Natural killer cell (primary cell): Measurements from ENCODE around the gene TBC1D22B. TPM values are rescaled to one million over a fixed set of nuclear protein-coding genes. Genes with fewer than 3 reads are reported as not detected.
"Not testable (repeated sequence)": the region's sequence is repeated elsewhere in the genome, so short reads cannot be mapped to it uniquely, and the experiment has no call there.

ENCODE experiments used
- ATAC-seq, 3 donors: fragments of 150-1000 bp in 2 of 3; fragments of 200-7000 bp in 1 of 3; cut with Tn5 transposase; 1 replicate in 1 of 3; 2 replicates in 2 of 3; pipeline ENCODE4 v1.10.0; 2021; ENCODE audit warnings: mild to moderate bottlenecking in 2 of 3, moderate library complexity in 2 of 3
- DNase-seq, 2 donors: peaks; one replicate each; pipeline versions ENCODE4 v3.0.0 to v3.0.0-alpha.2; 2013 to 2021; ENCODE audit warnings: mixed read lengths in 1 of 2
- H3K27ac ChIP-seq: one replicate; pipeline ENCODE4 v1.5.1; 2013; ENCODE audit warnings: mild to moderate bottlenecking, low read length
- H3K27me3 ChIP-seq: one replicate; pipeline ENCODE4 v1.6.1; 2013; ENCODE audit warnings: low read length; ENCODE audit not compliant: control insufficient read depth, insufficient read depth
- H3K36me3 ChIP-seq: one replicate; pipeline ENCODE4 v1.6.1; 2013; ENCODE audit warnings: low read length; ENCODE audit not compliant: control insufficient read depth, insufficient read depth
- H3K4me1 ChIP-seq: one replicate; pipeline ENCODE4 v1.6.1; 2013; ENCODE audit warnings: low read length; ENCODE audit not compliant: control insufficient read depth, insufficient read depth
- H3K4me3 ChIP-seq: one replicate; pipeline ENCODE4 v1.5.1; 2013; ENCODE audit warnings: low read length
- H3K9me3 ChIP-seq: one replicate; pipeline ENCODE4 v1.6.1; 2013; ENCODE audit warnings: low read length; ENCODE audit not compliant: control insufficient read depth, insufficient read depth
- H3K27ac Mint-ChIP-seq, 2 donors: one replicate each; pipeline ENCODE4 v1.8.0; 2022; ENCODE audit warnings: mild to moderate bottlenecking in 2 of 2, mixed read lengths in 2 of 2, moderate library complexity in 1 of 2
- H3K27me3 Mint-ChIP-seq, 2 donors: one replicate each; pipeline ENCODE4 v1.8.0; 2022; ENCODE audit warnings: low read depth in 2 of 2, mixed read lengths in 2 of 2
- H3K36me3 Mint-ChIP-seq: one replicate; pipeline ENCODE4 v1.8.0; 2022; ENCODE audit warnings: mixed read lengths
- H3K4me1 Mint-ChIP-seq, 2 donors: one replicate each; pipeline ENCODE4 v1.8.0; 2022; ENCODE audit warnings: mixed read lengths in 2 of 2
- H3K4me3 Mint-ChIP-seq: one replicate; pipeline ENCODE4 v1.8.0; 2022; ENCODE audit warnings: mild to moderate bottlenecking, moderate library complexity, mixed read lengths
- H3K9me3 Mint-ChIP-seq, 2 donors: one replicate each; pipeline ENCODE4 v1.8.0; 2022; ENCODE audit warnings: mixed read lengths in 2 of 2
- WGBS: methylation state at CpG from one replicate; pipeline ENCODE4 v1.1.7; 2013; ENCODE audit warnings: missing lambda C conversion rate; ENCODE audit not compliant: insufficient coverage; 5-methylcytosine and 5-hydroxymethylcytosine counted together
- intact Hi-C: fragments of 100-400 bp; cut with micrococcal nuclease; formaldehyde crosslinking; loops from one replicate; pipeline ENCODE4 v1.14.2; 2022
- total RNA-seq, 4 donors: library from RNA; stranded (reverse); fragments of 120-200 nt in 1 of 4; gene quantifications; one replicate each; pipeline versions ENCODE4 v1.2.3 to v1.2.4, GENCODE V29; 2013 to 2022
- TF ChIP-seq, protein P1 (sequence below): fragments of 200-600 bp; IDR thresholded peaks from one replicate; pipeline ENCODE4 v1.8.0; 2022; ENCODE audit warnings: antibody characterized with exemption

The TBC1D22B gene
- total RNA-seq, 3 donors from 2014 or later (not counting 1 experiment from before 2014, with no cell fraction given), result 8.0 to 12.1 (median 12.0) TPM

DNA sequence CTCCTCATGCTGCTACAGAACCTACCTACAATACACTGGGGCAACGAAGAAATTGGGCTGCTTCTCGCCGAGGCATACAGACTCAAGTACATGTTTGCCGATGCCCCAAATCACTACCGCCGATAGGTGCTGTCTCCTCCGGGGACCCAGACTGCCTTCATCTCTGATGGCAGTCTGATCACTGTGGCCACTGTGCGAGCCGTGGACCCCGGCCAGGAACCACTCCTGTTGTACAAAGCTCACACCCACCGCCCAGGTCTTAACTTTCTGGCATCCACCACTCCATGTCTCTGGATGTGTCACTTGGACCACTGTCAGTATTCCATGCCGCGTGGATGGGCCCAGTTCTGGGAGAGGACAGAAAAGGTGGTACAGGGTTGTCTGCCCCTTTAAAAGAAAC lies 73.5 kb downstream of the TBC1D22B start:
- no peak for ATAC-seq
- intact Hi-C loops, result no loop called here
- no peaks in the 10 kb centered on the region for H3K27me3 Mint-ChIP-seq

DNA sequence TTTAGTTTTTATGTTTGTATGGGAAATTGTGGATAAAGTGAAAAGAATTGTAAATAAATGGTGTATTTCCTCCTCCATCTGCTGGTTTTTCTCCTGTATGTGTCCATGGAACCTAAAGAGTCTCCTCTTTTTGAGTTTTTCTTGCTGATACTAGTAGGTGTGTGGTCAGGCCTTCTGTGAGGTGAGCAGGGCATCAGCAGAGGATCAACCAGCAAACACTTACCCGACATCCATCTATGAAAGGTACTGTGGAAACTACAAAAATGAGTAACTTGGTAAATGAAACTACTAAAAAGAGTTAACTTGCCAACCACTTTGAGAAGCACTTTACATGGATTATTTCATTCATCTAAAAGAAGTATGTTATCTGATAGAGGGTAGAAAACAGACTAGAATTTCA lies 75.3 kb downstream of the TBC1D22B start:
- Mint-ChIP-seq H3K4me1 (no peaks in the 10 kb centered on the region), H3K36me3 (no peaks in the 10 kb centered on the region), H3K27me3 (no peaks in the 10 kb centered on the region), H3K4me3 (no peak overlapping the region), H3K27ac (no peak overlapping the region), H3K9me3 (no peaks in the 10 kb centered on the region)
- Histone ChIP-seq H3K4me3 (no peak overlapping the region), H3K27me3 (no peaks in the 10 kb centered on the region), H3K4me1 (no peaks in the 10 kb centered on the region), H3K36me3 (peaks cover 13% of the 10 kb centered on the region), H3K9me3 (no peaks in the 10 kb centered on the region), H3K27ac (no peak overlapping the region)
- ATAC-seq (no peak), DNase-seq (no peak)
- TF ChIP-seq, protein P1, sequence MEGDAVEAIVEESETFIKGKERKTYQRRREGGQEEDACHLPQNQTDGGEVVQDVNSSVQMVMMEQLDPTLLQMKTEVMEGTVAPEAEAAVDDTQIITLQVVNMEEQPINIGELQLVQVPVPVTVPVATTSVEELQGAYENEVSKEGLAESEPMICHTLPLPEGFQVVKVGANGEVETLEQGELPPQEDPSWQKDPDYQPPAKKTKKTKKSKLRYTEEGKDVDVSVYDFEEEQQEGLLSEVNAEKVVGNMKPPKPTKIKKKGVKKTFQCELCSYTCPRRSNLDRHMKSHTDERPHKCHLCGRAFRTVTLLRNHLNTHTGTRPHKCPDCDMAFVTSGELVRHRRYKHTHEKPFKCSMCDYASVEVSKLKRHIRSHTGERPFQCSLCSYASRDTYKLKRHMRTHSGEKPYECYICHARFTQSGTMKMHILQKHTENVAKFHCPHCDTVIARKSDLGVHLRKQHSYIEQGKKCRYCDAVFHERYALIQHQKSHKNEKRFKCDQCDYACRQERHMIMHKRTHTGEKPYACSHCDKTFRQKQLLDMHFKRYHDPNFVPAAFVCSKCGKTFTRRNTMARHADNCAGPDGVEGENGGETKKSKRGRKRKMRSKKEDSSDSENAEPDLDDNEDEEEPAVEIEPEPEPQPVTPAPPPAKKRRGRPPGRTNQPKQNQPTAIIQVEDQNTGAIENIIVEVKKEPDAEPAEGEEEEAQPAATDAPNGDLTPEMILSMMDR, result no peak
- intact Hi-C loops, result no loop called here
- 100% methylated on average over 1 of the region's 1 CpG for WGBS

More for the DNA sequence above, 73.5 kb downstream of the TBC1D22B start:
- TF ChIP-seq, protein P1, result no peak
- H3K27ac Mint-ChIP-seq, result no peak overlapping the region
- H3K9me3 Mint-ChIP-seq, result no peaks in the 10 kb centered on the region
- peaks cover 0 to under 1% of the 10 kb centered on the region in 2 donors for H3K4me1 Mint-ChIP-seq
- no peaks in the 10 kb centered on the region for H3K36me3 Mint-ChIP-seq
- H3K4me1 ChIP-seq, result no peaks in the 10 kb centered on the region
- peaks cover 13% of the 10 kb centered on the region for H3K36me3 ChIP-seq
- DNase-seq, result no peak
- no peak overlapping the region for H3K27ac ChIP-seq
- H3K4me3 Mint-ChIP-seq, result no peak overlapping the region
- H3K9me3 ChIP-seq, result no peaks in the 10 kb centered on the region
- WGBS, result 96% methylated on average over 13 of the region's 13 CpGs
- no peak overlapping the region for H3K4me3 ChIP-seq
- no peaks in the 10 kb centered on the region for H3K27me3 ChIP-seq

DNA sequence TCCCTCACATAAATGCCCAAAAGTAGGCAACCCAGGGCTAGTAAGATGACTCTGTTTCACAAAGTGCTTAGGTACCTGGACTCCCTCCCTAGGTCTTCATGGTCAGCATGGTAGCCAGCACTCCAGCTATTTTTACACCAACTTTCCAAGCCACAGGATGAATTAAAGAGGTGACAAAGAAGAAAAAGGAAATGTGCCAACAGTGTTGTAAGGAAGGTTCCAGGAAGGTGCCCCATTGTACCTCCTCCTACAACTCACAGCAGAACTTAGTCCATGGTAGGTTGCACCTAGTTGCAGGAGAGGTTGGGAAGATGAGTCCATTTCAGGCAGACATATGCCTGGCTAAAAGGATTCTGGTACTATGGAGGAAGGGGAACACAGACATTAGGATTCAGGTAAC lies 76.5 kb downstream of the TBC1D22B start:
- ATAC-seq, result no peak
- no peak overlapping the region for H3K4me3 ChIP-seq
- H3K4me1 ChIP-seq, result no peaks in the 10 kb centered on the region
- H3K36me3 Mint-ChIP-seq, result no peaks in the 10 kb centered on the region
- no peaks in the 10 kb centered on the region for H3K27me3 Mint-ChIP-seq
- H3K27ac ChIP-seq, result no peak overlapping the region
- DNase-seq, result no peak
- H3K27me3 ChIP-seq, result no peaks in the 10 kb centered on the region
- H3K9me3 ChIP-seq, result no peaks in the 10 kb centered on the region
- intact Hi-C loops, result no loop called here
- TF ChIP-seq, protein P1, result no peak
- H3K4me3 Mint-ChIP-seq, result no peak overlapping the region
- H3K36me3 ChIP-seq, result peaks cover 13% of the 10 kb centered on the region
- H3K9me3 Mint-ChIP-seq, result no peaks in the 10 kb centered on the region
- H3K4me1 Mint-ChIP-seq, result no peaks in the 10 kb centered on the region
- H3K27ac Mint-ChIP-seq, result no peak overlapping the region

DNA sequence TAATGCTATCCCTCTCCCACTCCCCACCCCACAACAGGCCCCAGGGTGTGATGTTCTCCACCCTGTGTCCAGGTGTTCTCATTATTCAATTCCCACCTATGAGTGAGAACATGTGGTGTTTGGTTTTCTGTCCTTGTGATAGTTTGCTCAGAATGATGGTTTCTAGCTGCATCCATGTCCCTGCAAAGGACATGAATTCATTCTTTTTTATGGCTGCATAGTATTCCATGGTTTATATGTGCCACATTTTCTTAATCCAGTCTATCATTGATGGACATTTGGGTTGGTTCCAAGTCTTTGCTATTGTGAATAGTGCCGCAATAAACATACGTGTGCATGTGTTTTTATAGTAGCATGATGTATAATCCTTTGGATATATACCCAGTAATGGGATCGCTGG lies 80.7 kb downstream of the TBC1D22B start:
- H3K27me3 Mint-ChIP-seq, intact Hi-C loops: not testable (repeated sequence)
- 97% methylated on average over 3 of the region's 3 CpGs for WGBS

More for the DNA sequence above, 80.7 kb downstream of the TBC1D22B start:
- ATAC-seq, H3K9me3 Mint-ChIP-seq, H3K9me3 ChIP-seq, H3K27ac Mint-ChIP-seq, H3K4me1 Mint-ChIP-seq, H3K27ac ChIP-seq, DNase-seq, H3K27me3 ChIP-seq, H3K4me3 Mint-ChIP-seq, H3K4me3 ChIP-seq, H3K4me1 ChIP-seq, H3K36me3 ChIP-seq, H3K36me3 Mint-ChIP-seq: not testable (repeated sequence)
